ENCODE data around the gene CYFIP1.
A peak's percentile ranks its signal among the peaks of the same experiment; 100 is the strongest.

CYFIP1 gene

GRCh38 chr15:22918056-22918455, 62.1 kb downstream of the CYFIP1 start:
- DNase-seq (ENCODE audit: low read depth): peak; percentile 57

DNA sequence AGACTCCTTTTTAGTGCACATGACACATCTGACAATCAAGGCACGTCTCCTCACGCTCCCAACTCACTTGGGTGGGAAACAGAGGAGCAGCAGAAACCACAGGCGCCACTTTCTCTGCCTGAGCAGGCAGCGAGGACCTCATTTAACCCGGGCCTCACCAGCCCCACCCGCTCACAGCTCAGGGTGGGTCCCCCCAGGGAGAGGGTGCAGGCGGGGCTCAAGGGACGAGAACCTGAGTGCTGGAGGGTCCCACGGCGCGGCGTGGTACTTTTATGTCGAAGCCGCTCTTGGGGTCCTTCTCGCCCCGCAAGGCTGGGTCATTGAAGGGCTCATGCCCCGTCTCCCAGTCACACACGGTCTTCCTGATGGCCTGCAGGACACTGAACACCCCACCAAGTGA, 62.6 kb downstream of the CYFIP1 start:
- no peak for DNase-seq (ENCODE audit: low read depth)

DNA sequence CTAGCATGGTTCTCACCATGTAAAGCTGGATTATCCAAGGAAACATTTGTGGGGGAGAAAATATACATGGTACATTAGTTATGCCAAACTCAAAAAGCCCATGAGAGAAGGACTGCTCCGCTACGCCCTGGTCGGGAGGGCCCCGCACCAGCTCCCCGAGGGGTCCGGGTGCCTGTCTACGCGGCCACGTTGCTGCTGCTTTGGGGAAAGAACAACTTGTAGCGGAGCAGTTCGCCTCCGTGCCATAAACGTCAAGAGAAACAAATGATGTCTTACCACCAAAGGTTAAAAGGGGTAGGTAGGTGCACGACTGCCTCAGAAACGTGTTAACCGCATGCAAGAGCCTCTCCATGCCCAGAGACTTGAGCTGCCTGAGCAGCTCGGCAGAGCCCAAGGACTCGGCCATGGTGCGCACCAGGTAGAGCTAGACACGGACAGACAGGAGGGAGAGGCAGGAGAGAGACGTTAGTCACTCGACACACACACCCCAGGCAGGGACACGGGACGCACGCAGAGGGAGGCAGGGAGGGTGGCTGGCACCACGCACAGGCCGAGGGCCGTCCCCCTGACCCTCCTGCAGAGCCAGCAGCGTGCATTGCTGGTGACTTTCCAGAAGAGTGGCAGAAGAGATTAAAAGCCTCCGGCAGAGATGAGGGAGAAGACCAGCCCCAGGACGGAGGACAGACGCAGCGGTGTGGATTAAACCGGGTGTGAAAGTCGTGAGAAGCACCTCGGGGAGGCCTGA, 63.4 kb downstream of the CYFIP1 start:
- no peak for DNase-seq (ENCODE audit: low read depth)

- no peak for DNase-seq (ENCODE audit: low read depth)
Measured at GRCh38 chr15:22915866-22916515, 64.2 kb downstream of the CYFIP1 start.

DNA sequence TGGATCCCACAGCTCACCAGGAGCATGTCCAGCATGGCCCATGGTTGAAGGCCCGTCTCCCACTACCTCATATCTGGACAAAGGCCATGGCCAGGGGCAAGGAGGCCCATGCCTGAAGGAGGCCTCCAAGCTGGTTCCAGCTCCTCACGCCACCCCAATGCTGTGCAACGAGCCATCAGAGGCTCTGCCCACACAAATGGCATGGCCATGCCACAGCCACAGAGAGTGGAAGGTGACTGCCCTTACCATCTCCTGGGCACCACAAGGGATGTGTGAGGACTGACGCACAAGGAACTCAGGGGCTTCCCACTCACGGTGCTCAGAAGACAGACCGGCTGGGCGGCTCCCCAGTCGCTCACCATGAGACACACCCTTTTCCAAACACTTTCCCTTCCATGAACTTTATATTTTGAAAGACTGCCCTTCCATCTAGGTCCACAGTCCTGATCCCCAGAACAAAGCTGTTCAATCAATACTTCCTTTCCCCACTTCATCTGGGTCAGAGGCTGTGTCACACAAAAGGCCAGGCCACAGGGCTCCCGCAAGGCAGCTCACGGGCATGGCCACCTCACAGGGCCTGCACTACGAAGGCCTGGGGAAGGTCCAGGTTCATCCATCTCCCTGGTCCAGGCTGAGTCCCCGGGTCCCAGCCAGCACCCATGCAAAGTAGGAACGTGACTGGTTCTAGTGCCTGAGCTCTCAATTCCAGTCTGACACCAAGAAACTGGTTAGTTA, 66.4 kb downstream of the CYFIP1 start:
- no peak for DNase-seq (ENCODE audit: low read depth)

GRCh38 chr15:22912256-22912655, 67.9 kb downstream of the CYFIP1 start:
- DNase-seq (ENCODE audit: low read depth): no peak

GRCh38 chr15:22911306-22911705, 68.9 kb downstream of the CYFIP1 start:
- no peak for DNase-seq (ENCODE audit: low read depth)

- DNase-seq (ENCODE audit: low read depth): no peak
Measured at GRCh38 chr15:22908830-22909229, 71.3 kb downstream of the CYFIP1 start.

DNA sequence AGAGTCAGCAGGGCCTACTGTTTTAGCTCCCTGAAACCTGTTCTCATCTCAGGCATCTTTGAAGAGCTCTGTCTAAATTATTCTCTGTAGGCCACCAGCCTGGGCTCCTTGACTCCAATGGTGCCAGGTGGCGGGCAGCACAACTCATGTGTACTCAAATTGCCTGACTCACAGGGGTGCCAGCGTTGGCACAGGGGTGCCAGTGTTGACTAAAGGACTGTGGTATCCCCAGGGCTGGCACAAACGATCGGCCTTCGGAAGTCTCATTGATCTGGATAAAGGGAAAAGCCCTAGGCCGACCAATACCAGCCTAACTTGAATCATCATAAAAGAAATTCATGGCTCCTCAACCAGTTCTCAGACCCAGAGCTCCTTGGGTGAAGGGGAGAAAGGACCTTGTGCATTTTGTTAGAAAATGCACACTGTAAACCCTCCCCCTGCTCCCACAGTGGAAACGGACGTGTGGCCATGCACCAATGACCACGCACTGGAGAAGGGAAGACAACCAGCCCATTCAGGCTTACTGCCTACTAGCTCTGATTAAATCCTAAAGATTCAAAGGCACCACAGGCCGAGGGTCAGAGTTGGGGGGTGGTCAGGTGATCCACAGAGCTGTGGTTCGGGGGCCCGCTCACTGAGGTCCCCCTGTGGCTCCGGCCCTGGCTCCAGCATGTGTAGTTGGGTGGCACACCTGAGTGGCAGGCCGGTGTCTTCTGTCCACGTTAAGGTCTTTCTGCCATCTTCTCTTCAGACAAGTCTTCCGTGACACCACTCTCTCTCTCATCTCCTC, 72.8 kb downstream of the CYFIP1 start:
- DNase-seq (ENCODE audit: low read depth): no peak

DNA sequence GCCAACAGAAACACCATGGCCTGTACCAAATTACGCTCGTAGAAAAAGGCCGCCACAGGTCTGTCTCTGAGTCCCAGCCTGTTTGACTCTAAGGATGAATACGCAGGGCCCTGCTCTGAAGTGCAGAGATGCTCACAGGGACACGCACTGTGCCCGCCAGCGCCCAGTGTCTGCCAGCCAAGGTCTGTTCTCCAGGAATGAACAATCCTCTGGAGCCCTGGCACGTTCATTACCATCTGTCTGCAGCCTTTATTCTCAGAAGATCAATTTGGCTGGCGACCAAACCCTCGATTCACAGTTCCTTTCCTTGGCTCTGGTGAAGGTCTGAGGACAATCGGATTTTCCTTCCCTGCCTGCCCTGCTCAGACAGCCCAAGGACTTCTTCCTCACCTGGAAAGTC, 75.4 kb downstream of the CYFIP1 start:
- DNase-seq (ENCODE audit: low read depth): no peak

DNA sequence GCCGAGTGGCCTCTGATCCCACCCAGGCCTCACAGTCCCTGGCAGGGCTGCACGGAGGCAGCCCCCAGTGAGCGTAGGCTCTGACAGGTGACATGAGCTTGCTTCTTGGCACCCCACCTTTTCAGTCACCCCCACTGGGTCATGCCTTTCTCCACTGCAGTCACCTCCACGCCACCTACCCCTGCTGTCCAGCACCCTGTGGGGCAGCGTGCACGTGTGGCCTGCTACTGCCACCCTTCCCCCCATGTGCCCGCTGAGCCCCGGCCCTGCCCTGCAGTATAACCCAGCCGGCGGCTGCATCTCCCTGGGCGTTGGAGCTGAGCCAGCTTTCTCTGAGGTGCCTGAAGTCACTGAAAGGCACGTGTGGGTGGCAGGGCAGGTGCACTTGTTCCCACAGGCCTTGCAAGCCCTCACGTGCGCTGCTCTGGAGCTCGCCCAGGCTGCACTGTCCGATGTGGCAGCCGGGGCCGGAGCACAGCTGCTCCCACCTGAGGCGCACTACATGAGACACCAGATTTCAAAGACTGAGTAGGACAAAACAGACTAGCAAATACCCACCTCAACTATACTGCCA, 76.1 kb downstream of the CYFIP1 start:
- no peak for DNase-seq (ENCODE audit: low read depth)

DNA sequence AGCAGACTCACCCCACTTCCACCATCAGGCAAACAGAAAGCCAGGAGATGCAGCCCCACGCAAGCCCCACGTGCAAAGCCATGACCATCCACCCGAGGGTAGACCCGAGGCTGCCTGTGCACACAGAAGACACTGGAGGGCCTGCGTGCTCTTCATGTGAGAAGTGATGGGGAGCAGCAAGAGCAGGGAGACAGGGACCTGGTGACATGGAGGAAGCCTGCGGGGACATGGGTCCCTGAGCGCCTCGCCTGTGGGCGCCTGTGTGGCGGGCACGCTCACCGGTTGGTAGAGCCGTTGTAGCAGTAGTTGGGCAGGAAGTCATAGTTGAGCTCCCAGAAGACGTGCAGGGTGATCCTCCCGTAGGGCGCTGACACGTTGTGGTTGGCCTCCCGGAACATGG, 76.7 kb downstream of the CYFIP1 start:
- no peak for DNase-seq (ENCODE audit: low read depth)

DNA sequence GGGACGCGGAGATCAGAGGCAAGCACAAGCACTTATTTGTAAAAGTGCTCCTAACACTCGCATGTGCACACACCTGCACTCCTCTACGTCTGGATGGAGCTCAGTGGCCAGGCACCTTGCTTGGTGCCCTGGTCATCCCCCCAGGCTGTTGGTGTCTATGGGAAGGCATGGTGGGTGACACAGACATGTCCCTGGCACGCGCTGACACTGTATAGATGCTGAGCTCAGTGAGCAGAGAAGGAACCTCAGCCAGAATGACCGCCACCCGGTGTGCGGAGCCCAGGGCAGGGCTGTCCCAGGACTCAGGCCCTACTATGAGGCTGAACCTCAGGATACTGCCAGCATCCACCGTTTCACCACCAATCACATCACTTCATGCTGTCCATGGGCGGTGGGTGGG, 77.2 kb downstream of the CYFIP1 start:
- DNase-seq (ENCODE audit: low read depth): no peak

DNA sequence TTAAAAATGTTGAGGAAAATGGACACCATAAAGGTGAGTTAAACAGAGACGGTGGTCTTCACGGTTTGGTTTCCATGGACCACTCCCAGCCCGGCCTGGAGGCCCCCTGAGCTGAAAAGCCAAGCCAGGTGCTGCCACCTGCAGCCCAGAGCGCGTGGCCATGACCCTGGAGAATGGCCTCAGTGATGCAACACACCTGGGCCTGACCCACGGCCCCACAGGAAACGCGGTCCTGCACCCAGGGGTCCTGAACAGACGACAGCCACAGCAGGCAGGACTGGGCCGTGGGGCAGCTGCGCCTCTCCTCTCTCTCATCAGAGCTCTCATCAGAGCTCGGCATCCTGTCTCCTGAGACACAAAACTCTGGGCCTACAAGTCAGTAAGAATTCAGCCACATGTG, 77.6 kb downstream of the CYFIP1 start:
- DNase-seq (ENCODE audit: low read depth): no peak

- DNase-seq (ENCODE audit: low read depth): no peak
Measured at GRCh38 chr15:22902046-22902445, 78.1 kb downstream of the CYFIP1 start.

DNA sequence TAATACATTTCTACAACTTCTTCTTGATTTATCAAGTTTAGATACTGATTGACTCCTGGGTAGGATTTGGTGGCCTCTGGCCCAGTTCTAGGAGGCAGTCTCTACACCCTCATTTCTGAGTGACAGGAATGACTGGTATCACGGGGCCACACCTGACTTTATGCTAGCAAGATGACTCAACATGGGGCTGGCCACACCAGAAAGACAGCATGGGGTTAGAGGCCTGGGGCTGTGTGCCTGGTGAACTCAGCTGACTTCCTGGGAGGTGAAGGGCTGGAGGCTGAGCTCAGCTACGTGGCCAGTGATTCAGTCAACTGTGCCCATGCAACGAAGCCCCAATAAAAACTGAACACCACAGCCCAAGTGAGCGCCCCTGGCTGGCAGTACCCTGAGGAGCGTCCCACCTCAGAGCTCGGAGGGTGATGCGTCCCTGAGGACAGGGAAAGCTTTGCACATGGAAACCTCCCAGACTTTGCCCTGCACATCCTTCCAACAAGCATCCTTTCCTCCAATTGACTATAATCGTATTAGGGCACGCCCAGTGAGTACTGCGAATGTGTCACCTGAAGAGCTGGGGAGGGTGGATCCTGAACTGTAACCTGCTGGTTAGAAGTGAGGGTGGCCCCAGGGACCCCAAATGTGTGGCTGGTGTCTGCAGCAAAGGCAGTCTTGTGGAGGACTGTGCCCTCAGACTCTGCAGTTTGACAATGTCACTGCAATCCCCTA, 84.5 kb downstream of the CYFIP1 start:
- DNase-seq (ENCODE audit: low read depth): peak; percentile 69

- DNase-seq (ENCODE audit: low read depth): no peak
Measured at GRCh38 chr15:22893881-22894280, 86.3 kb downstream of the CYFIP1 start.

DNA sequence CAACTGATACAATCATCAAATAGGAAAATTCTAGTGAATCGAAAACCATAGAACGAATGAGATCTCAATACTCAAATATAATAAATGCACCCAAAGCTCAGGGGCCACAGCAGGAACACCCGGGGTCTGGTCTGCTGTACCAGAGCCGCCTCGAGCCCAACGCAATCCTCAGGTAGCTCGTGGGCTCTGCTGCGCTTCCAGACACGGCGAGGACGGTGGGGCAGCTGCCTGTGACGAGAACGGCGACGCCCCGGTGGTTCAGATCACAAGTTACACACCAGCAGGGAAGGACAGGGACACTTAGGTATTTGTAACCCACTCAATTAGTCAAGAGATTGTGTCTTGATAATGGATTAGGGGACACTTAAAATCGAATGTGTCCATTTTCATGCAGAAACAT, 87.1 kb downstream of the CYFIP1 start:
- DNase-seq (ENCODE audit: low read depth): no peak

GRCh38 chr15:22892333-22892732, 87.8 kb downstream of the CYFIP1 start:
- no peak for DNase-seq (ENCODE audit: low read depth)

DNA sequence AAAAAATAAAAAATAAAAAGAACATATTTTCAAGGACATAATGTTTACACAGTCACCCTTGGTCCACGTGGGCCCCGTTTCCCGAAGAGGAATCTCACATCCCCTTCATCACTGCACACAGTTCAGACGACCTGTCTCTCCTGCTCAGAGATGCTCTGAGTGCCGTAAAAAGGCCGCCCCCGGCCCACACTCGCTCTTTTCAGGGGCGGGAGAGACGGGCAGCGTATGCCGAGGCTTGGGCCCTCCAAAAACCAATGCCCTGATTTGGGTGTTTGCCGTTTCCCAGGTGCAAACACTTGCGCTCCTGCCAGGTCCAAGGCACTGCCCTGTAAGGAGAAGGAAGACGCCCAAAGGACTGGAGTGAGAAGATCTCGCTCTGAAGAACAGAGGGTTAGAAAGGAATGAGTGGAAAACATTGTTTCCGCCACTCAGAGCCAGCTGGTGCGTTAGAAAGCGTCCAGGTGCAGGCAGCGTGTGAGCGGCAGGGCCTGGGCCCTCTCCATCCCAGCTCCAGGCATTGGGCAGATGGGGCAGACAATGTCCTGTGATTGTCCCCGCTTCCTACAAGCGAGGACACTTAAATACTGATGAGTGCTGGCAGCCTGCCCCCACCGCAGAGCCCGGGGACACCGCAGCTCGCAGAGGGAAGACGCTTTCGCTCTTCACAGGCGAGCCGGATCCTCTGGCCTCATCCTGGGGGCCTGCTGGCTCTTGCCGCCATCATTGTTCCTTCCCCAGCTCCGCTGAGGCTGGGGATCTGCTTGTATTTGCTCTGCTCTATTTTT, 88.5 kb downstream of the CYFIP1 start:
- DNase-seq (ENCODE audit: low read depth): no peak

DNA sequence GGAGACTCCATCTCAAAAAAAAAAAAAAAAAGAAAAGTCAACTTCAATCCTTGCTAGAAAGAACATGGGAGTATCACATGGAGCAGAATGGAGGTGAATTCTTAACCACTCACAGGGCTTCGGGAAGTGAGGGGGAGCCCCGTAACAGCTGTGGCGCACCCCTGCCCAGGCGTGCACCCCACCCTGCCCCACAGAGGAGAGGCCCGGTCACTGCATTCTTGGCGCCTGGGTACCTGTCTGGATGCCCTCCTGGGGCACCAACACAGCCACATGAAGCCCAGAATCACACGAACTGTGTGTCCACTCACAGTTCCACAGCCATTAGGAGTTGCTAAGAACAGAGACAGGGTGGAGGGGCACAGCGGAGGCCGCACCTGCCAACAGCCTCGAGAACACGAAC, 89.9 kb downstream of the CYFIP1 start:
- DNase-seq (ENCODE audit: low read depth): no peak
